NCI-H69 (cell line): ENCODE results near the gene IKZF2.

Source experiments
- DNase-seq: peaks from one replicate; lab custom pipeline; 2025; lab: John Stamatoyannopoulos, UW

Gene IKZF2

GRCh38 chr2:213098612-213099011 is 52.8 kb downstream of the IKZF2 start:
- no peak for DNase-seq

GRCh38 chr2:213091765-213092164 is 59.6 kb downstream of the IKZF2 start:
- no peak for DNase-seq

GRCh38 chr2:213090772-213091171 is 60.6 kb downstream of the IKZF2 start:
- DNase-seq = no peak

- DNase-seq = no peak
Measured at GRCh38 chr2:213089438-213089837, 62.0 kb downstream of the IKZF2 start.

GRCh38 chr2:213087040-213087439 is 64.4 kb downstream of the IKZF2 start:
- DNase-seq = no peak

GRCh38 chr2:213086571-213086970 is 64.8 kb downstream of the IKZF2 start:
- no peak for DNase-seq

- no peak for DNase-seq
Measured at GRCh38 chr2:213086050-213086449, 65.4 kb downstream of the IKZF2 start.

GRCh38 chr2:213085538-213085937 is 65.9 kb downstream of the IKZF2 start:
- DNase-seq = no peak

GRCh38 chr2:213084261-213084660 is 67.2 kb downstream of the IKZF2 start:
- DNase-seq = no peak

GRCh38 chr2:213080969-213081617 is 70.3 kb downstream of the IKZF2 start:
- DNase-seq = no peak

- no peak for DNase-seq
Measured at GRCh38 chr2:213079756-213080155, 71.7 kb downstream of the IKZF2 start.

GRCh38 chr2:213078686-213079085 is 72.7 kb downstream of the IKZF2 start:
- DNase-seq = no peak

- no peak for DNase-seq
Measured at GRCh38 chr2:213069531-213069930, 81.9 kb downstream of the IKZF2 start.

- peak; percentile 31 for DNase-seq
Measured at GRCh38 chr2:213068676-213069359, 82.6 kb downstream of the IKZF2 start.

- DNase-seq = no peak
Measured at GRCh38 chr2:213067888-213068287, 83.5 kb downstream of the IKZF2 start.

GRCh38 chr2:213066443-213066743 is 85.0 kb downstream of the IKZF2 start:
- no peak for DNase-seq

- no peak for DNase-seq
Measured at GRCh38 chr2:213065583-213066442, 85.6 kb downstream of the IKZF2 start.

- DNase-seq = no peak
Measured at GRCh38 chr2:213064099-213064498, 87.3 kb downstream of the IKZF2 start.

- no peak for DNase-seq
Measured at GRCh38 chr2:213057977-213058376, 93.4 kb downstream of the IKZF2 start.

- DNase-seq = no peak
Measured at GRCh38 chr2:213046431-213046830, 105.0 kb downstream of the IKZF2 start.

- DNase-seq = no peak
Measured at GRCh38 chr2:213043566-213043965, 107.8 kb downstream of the IKZF2 start.

GRCh38 chr2:213042262-213042661 is 109.2 kb downstream of the IKZF2 start:
- DNase-seq = no peak

GRCh38 chr2:213036836-213037235 is 114.6 kb downstream of the IKZF2 start:
- DNase-seq = no peak
